Glomerular visceral epithelial cell (primary cell): ENCODE data around the gene OXLD1.

ENCODE experiments used
- DNase-seq: peaks from one replicate; pipeline ENCODE4 v3.0.0-alpha.2; 2016; ENCODE audit errors: extremely low spot score

OXLD1 gene

DNA sequence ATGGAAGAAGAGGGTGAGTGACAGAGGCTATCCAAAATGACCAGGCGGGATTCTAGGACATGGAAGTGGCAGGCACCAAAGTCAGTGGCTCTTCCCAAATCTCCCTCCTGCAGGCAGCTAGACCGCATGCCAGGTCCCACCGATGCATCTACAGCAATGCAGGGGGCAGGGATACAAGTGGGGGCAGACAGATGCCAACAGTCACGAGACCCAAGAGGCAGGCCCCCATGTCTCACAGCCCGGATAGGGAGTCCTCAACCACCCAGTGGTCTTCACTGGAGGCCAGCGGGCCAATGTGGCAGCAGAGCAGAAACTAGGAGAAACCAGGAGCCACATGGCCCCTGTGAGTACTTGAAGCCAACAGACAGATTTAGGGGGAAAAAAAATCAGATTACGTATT is 49.5 kb downstream of the OXLD1 start:
- DNase-seq = no peak

DNA sequence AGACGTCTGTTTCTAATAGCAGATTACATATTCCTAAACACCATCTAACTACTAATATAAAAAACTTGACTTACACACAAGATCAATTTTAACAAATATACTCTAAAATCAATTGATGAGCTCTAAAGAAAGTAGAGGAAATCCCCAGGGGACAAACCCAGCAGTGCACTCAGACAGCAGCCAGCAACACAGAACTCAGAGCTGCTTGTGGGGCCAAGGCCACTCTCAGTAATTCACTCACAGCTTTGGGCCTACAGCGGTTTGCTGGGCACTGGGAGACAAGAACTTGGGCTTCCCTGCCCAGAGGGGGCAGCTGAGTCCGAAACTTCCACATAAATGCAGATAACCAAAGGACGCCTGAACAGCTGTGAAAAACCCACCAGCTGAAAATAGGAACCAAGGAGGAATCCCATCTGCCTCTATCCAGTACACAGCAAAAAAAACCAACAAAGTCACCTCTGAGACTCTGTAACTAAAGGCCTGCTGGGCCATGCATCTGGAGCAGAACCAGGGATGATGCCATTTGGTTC is 50.9 kb downstream of the OXLD1 start:
- DNase-seq = no peak
